Astrocyte (in vitro differentiated cells and primary cell): ENCODE data around the gene DELE1.

Experiments
- CTCF ChIP-seq: IDR thresholded peaks from 2 replicates; pipeline ENCODE4 v1.5.1; 2011; ENCODE audit warnings: low read depth, mild to moderate bottlenecking, inconsistent platforms, low read length, moderate library complexity; ENCODE audit not compliant: insufficient read depth
- EZH2 ChIP-seq: IDR thresholded peaks from 2 replicates; pipeline ENCODE4 v1.6.1; 2012; ENCODE audit warnings: mild to moderate bottlenecking, low read length, inconsistent platforms; ENCODE audit not compliant: insufficient read depth

GRCh38 chr5:141880961-141881801 lies 42.5 kb upstream of the DELE1 start:
- TF ChIP-seq CTCF (no peak), EZH2 (no peak)
